Stimulated activated CD4-positive, alpha-beta T cell treated with anti-CD3 and anti-CD28 coated beads, Interleukin-1b, Interleukin-23, amount 100 ng/mL, for 1 hour (primary cell): ENCODE results near the gene RNF223.
"Not testable (repeated sequence)": the region's sequence is repeated elsewhere in the genome, so short reads cannot be mapped to it uniquely, and the experiment has no call there.

Source experiments
- DNase-seq, 2 donors: peaks; one replicate each; pipeline ENCODE4 v3.0.0-alpha.2; 2020; ENCODE audit warnings: low read depth in 2 of 2

The RNF223 gene

DNA sequence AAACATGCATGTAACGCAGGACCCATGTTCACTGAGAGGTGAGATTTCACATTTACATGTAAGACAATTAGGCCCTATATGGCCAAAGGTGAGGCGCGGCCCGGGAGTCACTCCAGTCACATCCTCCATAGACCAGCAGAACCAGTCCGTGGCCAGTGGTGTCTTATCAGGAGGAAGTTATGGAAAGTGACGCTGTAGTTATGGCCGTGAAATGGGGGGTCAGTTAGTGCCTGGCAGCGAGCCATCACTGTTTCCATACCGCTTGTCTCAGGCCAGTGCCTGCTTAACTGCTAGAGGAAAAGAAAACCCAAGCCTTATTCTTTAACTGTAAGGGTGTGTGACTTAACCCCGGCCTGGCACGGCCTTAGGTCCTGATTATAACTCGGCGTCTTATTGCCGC, 35.6 kb upstream of the RNF223 start:
- no peak for DNase-seq

DNA sequence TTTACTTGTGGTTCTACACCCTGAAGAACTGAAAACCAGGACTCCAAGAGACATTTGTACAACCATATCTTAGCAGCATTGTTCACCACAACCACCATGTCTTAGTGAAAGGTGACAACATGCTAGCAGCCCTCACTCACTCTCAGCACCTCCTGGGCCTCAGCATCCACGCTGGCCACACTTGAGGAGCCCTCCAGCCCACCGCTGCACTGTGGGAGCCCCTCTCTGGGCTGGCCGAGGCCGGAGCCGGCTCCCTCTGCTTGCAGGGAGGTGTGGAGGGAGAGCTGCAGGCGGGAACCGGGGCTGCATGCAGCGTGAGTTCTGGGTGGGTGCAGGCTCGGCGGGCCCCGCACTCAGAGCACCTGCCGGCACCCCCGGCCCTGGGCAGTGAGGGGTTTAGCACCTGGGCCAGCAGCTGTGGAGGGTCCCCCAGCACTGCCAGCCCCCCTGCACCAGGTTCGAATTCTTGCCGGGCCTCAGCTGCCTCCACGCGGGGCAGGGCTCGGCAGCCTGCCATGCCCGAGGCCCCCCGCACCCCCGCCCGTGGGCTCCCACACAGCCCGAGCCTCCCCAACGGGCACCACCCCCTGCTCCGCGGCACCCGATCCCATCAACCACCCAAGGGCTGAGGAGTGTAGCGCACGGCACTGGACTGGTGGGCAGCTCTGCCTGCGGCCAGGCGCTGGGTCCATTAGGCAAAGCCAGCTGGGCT, 32.6 kb upstream of the RNF223 start:
- DNase-seq: no peak

GRCh38 chr1:1104152-1104551, 30.0 kb upstream of the RNF223 start:
- not testable (repeated sequence) for DNase-seq

- DNase-seq: no peak
These were observed 27.4 kb upstream of the RNF223 start for GRCh38 chr1:1101503-1101902.

- DNase-seq: no peak
These were observed 26.2 kb upstream of the RNF223 start for GRCh38 chr1:1100296-1100695.

DNA sequence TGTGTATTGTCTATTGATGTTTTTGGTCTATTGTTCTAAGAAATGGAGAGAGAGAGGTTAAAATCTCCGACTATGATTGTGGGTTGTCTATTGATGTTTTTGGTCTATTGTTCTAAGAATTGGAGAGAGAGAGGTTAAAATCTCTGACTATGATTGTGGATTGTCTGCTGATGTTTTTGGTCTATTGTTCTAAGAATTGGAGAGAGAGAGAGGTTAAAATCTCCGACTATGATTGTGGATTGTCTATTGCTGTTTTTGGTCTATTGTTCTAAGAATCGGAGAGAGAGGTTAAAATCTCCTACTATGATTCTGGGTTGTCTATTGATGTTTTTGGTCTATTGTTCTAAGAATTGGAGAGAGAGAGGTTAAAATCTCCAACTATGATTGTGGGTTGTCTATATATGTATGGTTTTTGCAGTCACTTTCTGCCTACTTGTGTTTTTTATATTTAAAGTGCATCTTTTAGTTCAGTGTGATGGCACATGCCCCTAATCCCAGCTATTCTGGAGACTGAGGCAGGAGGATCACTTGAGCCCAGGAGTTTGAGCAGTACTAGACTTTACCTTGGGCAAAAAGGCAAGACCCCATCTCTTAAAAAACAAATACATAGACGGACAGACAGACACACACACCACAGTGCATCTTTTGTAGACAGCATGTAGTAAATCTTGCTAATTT, 25.5 kb upstream of the RNF223 start:
- no peak for DNase-seq

DNA sequence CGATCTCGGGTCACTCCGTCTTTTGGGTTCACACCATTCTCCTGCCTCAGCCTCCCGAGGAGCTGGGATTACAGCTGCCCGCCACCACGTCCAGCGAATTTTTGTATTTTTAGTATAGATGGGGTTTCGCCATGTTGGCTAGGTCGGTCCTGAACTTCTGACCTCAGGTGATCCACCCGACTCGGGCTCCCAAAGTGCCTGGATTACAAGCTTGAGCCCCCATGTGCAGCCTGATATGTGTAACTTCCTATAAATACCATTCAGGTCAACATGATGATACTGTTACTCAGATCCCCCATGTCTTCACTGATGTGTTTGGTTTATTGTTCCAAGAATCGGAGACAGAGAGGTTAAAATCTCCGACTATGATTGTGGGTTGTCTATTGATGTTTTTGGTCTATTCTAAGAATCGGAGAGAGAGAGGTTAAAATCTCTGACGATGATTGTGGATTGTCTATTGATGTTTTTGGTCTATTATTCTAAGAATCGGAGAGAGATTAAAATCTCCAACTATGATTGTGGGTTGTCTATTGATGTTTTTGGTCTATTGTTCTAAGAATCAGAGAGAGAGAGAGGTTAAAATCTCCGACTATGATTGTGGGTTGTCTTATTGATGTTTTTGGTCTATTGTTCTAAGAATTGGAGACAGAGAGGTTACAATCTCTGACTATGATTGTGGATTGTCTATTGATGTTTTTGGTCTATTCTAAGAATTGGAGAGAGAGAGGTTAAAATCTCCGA, 24.7 kb upstream of the RNF223 start:
- no peak for DNase-seq

- DNase-seq: not testable (repeated sequence)
These were observed 22.0 kb upstream of the RNF223 start for GRCh38 chr1:1096136-1096535.

DNA sequence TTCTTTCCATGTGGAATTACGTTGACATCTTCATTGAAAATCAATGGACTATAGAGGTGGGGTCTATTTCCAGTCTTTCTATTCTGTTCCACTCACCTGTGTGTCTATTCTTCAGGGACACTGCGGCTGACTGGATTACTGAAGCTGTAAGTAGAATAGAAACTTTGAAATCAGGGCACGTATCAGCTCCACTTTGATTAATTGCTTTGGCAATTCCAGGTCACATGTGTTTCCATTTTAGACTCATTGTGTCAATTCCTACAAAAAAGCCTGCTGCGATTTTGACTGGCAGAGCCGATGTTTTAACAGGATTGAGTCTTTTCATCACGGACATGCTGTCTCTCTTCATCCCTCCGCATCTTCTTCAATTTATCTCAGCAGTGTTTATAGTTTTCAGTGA, 20.9 kb upstream of the RNF223 start:
- no peak for DNase-seq

- no peak for DNase-seq
These were observed 19.5 kb upstream of the RNF223 start for GRCh38 chr1:1093610-1093943.

GRCh38 chr1:1092894-1093609, 18.9 kb upstream of the RNF223 start:
- DNase-seq: no peak

GRCh38 chr1:1092149-1092855, 18.2 kb upstream of the RNF223 start:
- no peak for DNase-seq

- DNase-seq: no peak
These were observed 17.4 kb upstream of the RNF223 start for GRCh38 chr1:1091344-1092148.

GRCh38 chr1:1090424-1091343, 16.6 kb upstream of the RNF223 start:
- no peak for DNase-seq

DNA sequence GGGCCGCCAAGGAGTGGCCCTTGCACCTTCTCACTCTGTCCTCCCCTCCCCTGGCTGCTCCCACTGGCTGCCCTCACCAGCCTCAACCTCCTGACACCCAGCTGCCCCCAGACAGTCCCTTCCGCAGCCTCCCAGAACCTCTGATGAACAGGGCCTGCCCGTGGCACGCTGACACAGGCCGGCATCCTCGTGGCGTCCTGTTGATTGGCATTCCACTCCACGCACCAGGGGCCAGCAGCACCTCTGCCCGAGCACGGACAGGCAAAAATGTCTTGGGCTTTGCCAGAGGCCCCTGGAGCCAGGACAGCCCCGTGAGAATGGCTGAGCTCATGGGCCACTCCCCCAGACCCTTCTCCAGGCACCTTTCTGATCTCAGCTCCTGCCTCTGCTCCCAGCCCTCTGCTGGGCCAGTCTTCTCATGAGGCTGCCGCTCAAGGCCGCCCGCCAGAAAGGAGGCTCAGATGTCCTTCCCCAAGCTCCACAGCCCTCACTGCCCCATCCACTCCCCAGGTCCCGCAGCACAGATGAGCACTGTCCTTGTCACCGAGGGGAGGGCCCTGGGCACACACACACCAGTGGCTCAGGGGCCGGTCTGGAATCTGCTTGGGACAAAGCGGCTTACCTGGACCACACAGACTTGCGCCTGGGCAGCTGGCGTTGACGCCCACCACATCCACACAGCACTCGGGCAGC, 15.8 kb upstream of the RNF223 start:
- DNase-seq: no peak

DNA sequence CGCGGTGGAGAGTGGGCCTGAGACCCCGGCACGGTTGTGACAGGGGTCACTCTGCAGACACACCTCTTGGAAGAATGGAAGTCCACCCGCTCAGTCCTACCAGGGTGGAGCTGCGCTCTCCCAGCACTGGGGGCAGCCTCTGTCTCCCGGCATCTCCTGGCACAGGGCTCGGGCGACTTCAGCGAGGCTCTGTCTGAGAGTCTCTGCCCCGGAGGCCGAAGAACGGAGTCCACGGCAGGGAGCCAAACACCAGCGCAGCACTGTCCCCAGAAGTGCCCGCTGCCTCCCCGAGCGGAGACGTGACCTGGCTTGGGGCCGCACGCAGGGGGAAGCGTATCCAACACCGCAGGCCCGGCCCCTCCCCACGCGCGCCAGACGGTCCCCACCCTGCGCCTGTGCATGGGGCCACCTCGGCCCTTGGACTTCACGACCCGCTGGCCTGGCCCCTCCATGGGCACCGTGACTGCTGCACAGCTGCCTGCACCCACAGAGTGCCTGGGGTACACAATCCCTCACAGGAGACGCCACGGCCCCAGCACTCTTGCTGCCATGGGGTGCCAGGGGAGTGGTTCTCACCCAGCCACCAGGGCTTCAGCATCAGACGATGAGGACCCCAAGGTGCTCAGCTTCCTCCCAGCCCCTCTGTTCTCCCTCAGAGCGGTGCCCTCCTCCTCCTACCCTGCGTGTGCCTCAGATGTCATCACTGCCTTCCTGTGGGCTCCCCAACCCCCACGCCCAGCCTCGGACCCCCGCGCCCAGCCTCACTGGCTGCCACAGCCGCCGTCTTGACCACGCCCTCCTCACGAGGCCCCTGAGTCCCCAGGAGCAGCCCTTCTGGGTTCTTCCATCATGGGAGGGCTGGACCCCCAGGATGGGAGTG, 14.9 kb upstream of the RNF223 start:
- no peak for DNase-seq

DNA sequence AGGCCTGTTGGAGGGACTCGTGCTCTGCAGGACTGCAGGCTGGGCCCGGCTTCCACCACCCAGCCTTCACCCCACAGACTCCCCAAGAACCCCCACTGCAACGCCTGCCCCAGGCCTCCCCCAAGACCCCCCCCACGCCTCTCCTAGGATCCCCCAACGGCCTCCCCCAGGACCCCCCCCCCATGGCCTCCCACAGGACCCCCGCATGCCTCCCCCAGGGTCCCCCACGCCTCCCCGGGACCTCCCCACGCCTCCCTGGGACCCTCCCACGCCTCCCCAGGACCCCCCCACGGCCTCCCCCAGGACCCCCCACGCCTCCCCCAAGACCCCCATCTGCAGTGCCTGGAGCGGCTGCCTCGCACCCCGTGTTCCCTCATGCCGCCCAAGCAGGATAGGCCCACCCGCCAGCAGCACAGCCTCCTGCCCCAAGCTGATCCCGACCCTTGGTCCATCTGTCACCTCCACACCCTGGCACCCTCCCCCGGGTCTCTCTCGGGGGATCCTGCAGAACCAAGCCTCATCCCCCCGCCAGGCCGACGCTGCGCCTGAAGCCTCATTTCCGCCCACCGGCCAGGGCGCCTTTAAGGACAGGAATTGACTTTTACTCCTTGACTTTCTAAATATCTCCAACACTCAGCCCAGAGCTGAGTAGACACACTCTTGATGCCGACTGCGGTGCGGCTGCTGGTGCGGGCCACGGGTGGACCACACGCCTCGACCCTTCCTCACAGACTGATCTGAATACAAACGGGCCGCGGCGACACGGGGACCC, 14.1 kb upstream of the RNF223 start:
- no peak for DNase-seq
